HUES6 (cell line): ENCODE measurements around the gene ZNF570.
A peak's percentile ranks its signal among the peaks of the same experiment; 100 is the strongest.

Source experiments
- H3K27ac ChIP-seq: 2 replicates; pipeline ENCODE4 v1.7.0; 2013; ENCODE audit warnings: low read depth, mild to moderate bottlenecking, low read length, inconsistent platforms
- H3K27me3 ChIP-seq: 2 replicates; pipeline ENCODE4 v1.6.1; 2013; ENCODE audit warnings: low read length; ENCODE audit not compliant: control insufficient read depth, insufficient read depth
- H3K36me3 ChIP-seq: 2 replicates; pipeline ENCODE4 v1.6.1; 2013; ENCODE audit warnings: low read length; ENCODE audit not compliant: control insufficient read depth, insufficient read depth
- H3K4me1 ChIP-seq: 2 replicates; pipeline ENCODE4 v1.6.1; 2013; ENCODE audit warnings: low read length; ENCODE audit not compliant: control insufficient read depth, insufficient read depth
- H3K4me3 ChIP-seq: 2 replicates; pipeline ENCODE4 v1.5.1; 2013; ENCODE audit warnings: low read depth, low read length
- H3K9ac ChIP-seq: one replicate; pipeline ENCODE4 v1.6.1; 2013; ENCODE audit warnings: mild to moderate bottlenecking, low read length
- H3K9me3 ChIP-seq: 2 replicates; pipeline ENCODE4 v1.6.1; 2013; ENCODE audit warnings: low read depth, low read length; ENCODE audit not compliant: control insufficient read depth, insufficient read depth

Gene ZNF570

GRCh38 chr19:37505958-37506386 lies 36.8 kb downstream of the ZNF570 start:
- 0 out of 2 replicates have a peak, but pooled peaks cover 5% of the 10 kb centered on the region for H3K4me1 ChIP-seq
- H3K4me3 ChIP-seq: peak overlapping the region; percentile 87
- H3K27me3 ChIP-seq: no peaks in the 10 kb centered on the region
- H3K36me3 ChIP-seq: peaks cover 13% of the 10 kb centered on the region
- peak overlapping the region; percentile 91 for H3K27ac ChIP-seq
- peaks cover 10% of the 10 kb centered on the region; the same call in 1 of the 2 replicates for H3K9me3 ChIP-seq
- H3K9ac ChIP-seq: peak overlapping the region; percentile 94

GRCh38 chr19:37506387-37507166 lies 37.4 kb downstream of the ZNF570 start, which contains the start of gene ZNF793:
ZNF793 (plus strand) TSS chr19:37506939; CDS start chr19:37523440, 16,501 bp downstream.
- Histone ChIP-seq H3K9ac (peak within 1 kb of the TSS; percentile 94), H3K27ac (peak within 1 kb of the TSS; percentile 91)

GRCh38 chr19:37507167-37507464 lies 38.0 kb downstream of the ZNF570 start:
- Histone ChIP-seq H3K36me3 (peaks cover 22% of the 10 kb centered on the region), H3K4me1 (0 out of 2 replicates have a peak, but pooled peaks cover 5% of the 10 kb centered on the region), H3K9me3 (peaks cover 7% of the 10 kb centered on the region; the same call in 1 of the 2 replicates), H3K9ac (peak overlapping the region; percentile 94), H3K27ac (peak overlapping the region; percentile 91; the same call in 1 of the 2 replicates), H3K27me3 (no peaks in the 10 kb centered on the region), H3K4me3 (peak overlapping the region; percentile 87)

More at GRCh38 chr19:37506387-37507166, 37.4 kb downstream of the ZNF570 start, which contains the start of gene ZNF793:
- peaks cover 10% of the 10 kb centered on the region; the same call in 1 of the 2 replicates for H3K9me3 ChIP-seq
- peaks cover 18% of the 10 kb centered on the region for H3K36me3 ChIP-seq
- no peaks in the 10 kb centered on the region for H3K27me3 ChIP-seq
- 0 out of 2 replicates have a peak, but pooled peaks cover 5% of the 10 kb centered on the region for H3K4me1 ChIP-seq
- H3K4me3 ChIP-seq: peak within 1 kb of the TSS; percentile 87

- Histone ChIP-seq H3K4me3 (no peak overlapping the region), H3K9me3 (no peaks in the 10 kb centered on the region; the same call in 1 of the 2 replicates), H3K4me1 (no peaks in the 10 kb centered on the region), H3K9ac (no peak overlapping the region), H3K27me3 (no peaks in the 10 kb centered on the region), H3K27ac (no peak overlapping the region), H3K36me3 (peaks cover 43% of the 10 kb centered on the region)
Measured at GRCh38 chr19:37511186-37511585, 42.0 kb downstream of the ZNF570 start.

GRCh38 chr19:37511821-37512220 lies 42.7 kb downstream of the ZNF570 start:
- H3K4me1 ChIP-seq: no peaks in the 10 kb centered on the region
- H3K36me3 ChIP-seq: peaks cover 43% of the 10 kb centered on the region
- H3K9ac ChIP-seq: no peak overlapping the region
- no peak overlapping the region for H3K4me3 ChIP-seq
- no peaks in the 10 kb centered on the region; the same call in 1 of the 2 replicates for H3K9me3 ChIP-seq
- H3K27ac ChIP-seq: no peak overlapping the region
- no peaks in the 10 kb centered on the region for H3K27me3 ChIP-seq

- Histone ChIP-seq H3K9ac (no peak overlapping the region), H3K4me3 (no peak overlapping the region), H3K36me3 (peaks cover 48% of the 10 kb centered on the region), H3K27me3 (no peaks in the 10 kb centered on the region), H3K9me3 (peaks cover 5% of the 10 kb centered on the region; the same call in 1 of the 2 replicates), H3K27ac (no peak overlapping the region), H3K4me1 (no peaks in the 10 kb centered on the region)
Measured at GRCh38 chr19:37513397-37513796, 44.2 kb downstream of the ZNF570 start.

- no peak overlapping the region for H3K4me3 ChIP-seq
- H3K9me3 ChIP-seq: peaks cover 15% of the 10 kb centered on the region
- no peak overlapping the region for H3K27ac ChIP-seq
- no peak overlapping the region for H3K9ac ChIP-seq
- H3K27me3 ChIP-seq: no peaks in the 10 kb centered on the region
- H3K36me3 ChIP-seq: peaks cover 41% of the 10 kb centered on the region
- no peaks in the 10 kb centered on the region for H3K4me1 ChIP-seq
Measured at GRCh38 chr19:37519890-37520289, 50.7 kb downstream of the ZNF570 start.

GRCh38 chr19:37537391-37537947 lies 68.3 kb downstream of the ZNF570 start:
- H3K9ac ChIP-seq: no peak overlapping the region
- H3K36me3 ChIP-seq: peaks cover 55% of the 10 kb centered on the region
- H3K27me3 ChIP-seq: no peaks in the 10 kb centered on the region
- H3K4me3 ChIP-seq: no peak overlapping the region
- H3K9me3 ChIP-seq: peaks cover 60% of the 10 kb centered on the region
- H3K4me1 ChIP-seq: no peaks in the 10 kb centered on the region
- no peak overlapping the region for H3K27ac ChIP-seq
